ENCODE results near the gene SEC14L2.

SEC14L2 gene

GRCh38 chr22:30356449-30357235 is 40.2 kb upstream of the SEC14L2 start, which contains the start of the genes CCDC157 and SF3A1:
TSS of gene CCDC157 (plus strand) at chr22:30357007. CDS start at chr22:30366001, 8,994 bp downstream.
TSS of gene SF3A1 (minus strand) at chr22:30356894. CDS start at chr22:30356792, 102 bp downstream.
- H4K20me1 ChIP-seq (ENCODE audit: insufficient read depth, low read length), result no peaks in the 10 kb centered on the region
- peak within 1 kb of the TSS; percentile 89 for H3K4me2 ChIP-seq (ENCODE audit: low read length)
- peaks cover 20% of the 10 kb centered on the region for H3K79me2 ChIP-seq (ENCODE audit: insufficient read depth, low read length)
- peak within 1 kb of the TSS; percentile 89 for H3K9ac ChIP-seq (ENCODE audit: low read length)
- no peaks in the 10 kb centered on the region for H3K9me3 ChIP-seq (ENCODE audit: low read length)
- peaks cover 24% of the 10 kb centered on the region for H3K4me1 ChIP-seq (ENCODE audit: insufficient read depth, low read length, severe bottlenecking)
- H3K27ac ChIP-seq (ENCODE audit: low read depth, low read length, poor library complexity, severe bottlenecking), result peak within 1 kb of the TSS; percentile 39
- H2AFZ ChIP-seq (ENCODE audit: low read length), result no peak within 1 kb of the TSS
- no peaks in the 10 kb centered on the region for H3K9me2 ChIP-seq (ENCODE audit: low read depth, low read length)
- no peak for TF ChIP-seq EZH2 (IDR thresholded peaks at IDR 0.05; ENCODE audit: borderline replicate concordance, low read length)
- TF ChIP-seq, protein P1, sequence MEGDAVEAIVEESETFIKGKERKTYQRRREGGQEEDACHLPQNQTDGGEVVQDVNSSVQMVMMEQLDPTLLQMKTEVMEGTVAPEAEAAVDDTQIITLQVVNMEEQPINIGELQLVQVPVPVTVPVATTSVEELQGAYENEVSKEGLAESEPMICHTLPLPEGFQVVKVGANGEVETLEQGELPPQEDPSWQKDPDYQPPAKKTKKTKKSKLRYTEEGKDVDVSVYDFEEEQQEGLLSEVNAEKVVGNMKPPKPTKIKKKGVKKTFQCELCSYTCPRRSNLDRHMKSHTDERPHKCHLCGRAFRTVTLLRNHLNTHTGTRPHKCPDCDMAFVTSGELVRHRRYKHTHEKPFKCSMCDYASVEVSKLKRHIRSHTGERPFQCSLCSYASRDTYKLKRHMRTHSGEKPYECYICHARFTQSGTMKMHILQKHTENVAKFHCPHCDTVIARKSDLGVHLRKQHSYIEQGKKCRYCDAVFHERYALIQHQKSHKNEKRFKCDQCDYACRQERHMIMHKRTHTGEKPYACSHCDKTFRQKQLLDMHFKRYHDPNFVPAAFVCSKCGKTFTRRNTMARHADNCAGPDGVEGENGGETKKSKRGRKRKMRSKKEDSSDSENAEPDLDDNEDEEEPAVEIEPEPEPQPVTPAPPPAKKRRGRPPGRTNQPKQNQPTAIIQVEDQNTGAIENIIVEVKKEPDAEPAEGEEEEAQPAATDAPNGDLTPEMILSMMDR (IDR thresholded peaks at IDR 0.05; ENCODE audit: low read length), result no peak
- no peaks in the 10 kb centered on the region for H3F3A ChIP-seq (ENCODE audit: insufficient read depth, low read length)
- peaks cover 24% of the 10 kb centered on the region for H3K36me3 ChIP-seq (ENCODE audit: insufficient read depth, low read length)
- H3K27me3 ChIP-seq (ENCODE audit: insufficient read depth, low read length), result no peaks in the 10 kb centered on the region
- H3K4me3 ChIP-seq (ENCODE audit: low read depth, low read length, poor library complexity, severe bottlenecking), result peak within 1 kb of the TSS; percentile 85

DNA sequence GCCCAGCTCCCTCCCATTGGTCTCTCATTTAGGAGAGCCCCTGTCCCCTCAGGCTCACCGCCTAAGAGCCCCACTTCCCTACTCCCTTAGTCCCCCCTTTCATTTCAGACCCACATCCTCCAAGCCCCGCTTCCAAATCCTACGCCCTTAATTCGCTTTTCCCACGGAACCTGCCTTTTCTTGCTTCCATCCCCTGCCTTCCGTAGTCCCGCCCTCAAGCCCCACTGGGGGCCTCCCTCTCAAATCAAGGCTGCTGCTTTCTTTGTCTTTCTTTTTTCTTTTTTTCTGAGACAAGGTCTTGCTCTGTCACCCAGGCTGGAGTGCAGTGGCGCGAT is 39.6 kb upstream of the SEC14L2 start:
- Histone ChIP-seq H3K4me1 (ENCODE audit: insufficient read depth, low read length, severe bottlenecking) (peaks cover 24% of the 10 kb centered on the region), H3K9me2 (ENCODE audit: low read depth, low read length) (no peaks in the 10 kb centered on the region), H3K27me3 (ENCODE audit: insufficient read depth, low read length) (no peaks in the 10 kb centered on the region), H4K20me1 (ENCODE audit: insufficient read depth, low read length) (no peaks in the 10 kb centered on the region), H3K4me3 (ENCODE audit: low read depth, low read length, poor library complexity, severe bottlenecking) (peak overlapping the region; percentile 85), H3K4me2 (ENCODE audit: low read length) (peak overlapping the region; percentile 89), H3K9ac (ENCODE audit: low read length) (no peak overlapping the region; the same call in 1 of the 2 replicates), H3K36me3 (ENCODE audit: insufficient read depth, low read length) (peaks cover 18% of the 10 kb centered on the region), H3K79me2 (ENCODE audit: insufficient read depth, low read length) (peaks cover 20% of the 10 kb centered on the region), H2AFZ (ENCODE audit: low read length) (no peak overlapping the region), H3K27ac (ENCODE audit: low read depth, low read length, poor library complexity, severe bottlenecking) (no peak overlapping the region), H3F3A (ENCODE audit: insufficient read depth, low read length) (no peaks in the 10 kb centered on the region), H3K9me3 (ENCODE audit: low read length) (no peaks in the 10 kb centered on the region)
- no peak for TF ChIP-seq EZH2 (IDR thresholded peaks at IDR 0.05; ENCODE audit: borderline replicate concordance, low read length)
- TF ChIP-seq, protein P1 (IDR thresholded peaks at IDR 0.05; ENCODE audit: low read length), result no peak

GRCh38 chr22:30357650-30358215 is 39.1 kb upstream of the SEC14L2 start:
- no peak overlapping the region for H3K27ac ChIP-seq (ENCODE audit: low read depth, low read length, poor library complexity, severe bottlenecking)
- no peak overlapping the region for H2AFZ ChIP-seq (ENCODE audit: low read length)
- no peak overlapping the region for H3K4me3 ChIP-seq (ENCODE audit: low read depth, low read length, poor library complexity, severe bottlenecking)
- H3K4me2 ChIP-seq (ENCODE audit: low read length), result no peak overlapping the region
- no peaks in the 10 kb centered on the region for H3K9me3 ChIP-seq (ENCODE audit: low read length)
- no peaks in the 10 kb centered on the region for H3K9me2 ChIP-seq (ENCODE audit: low read depth, low read length)
- no peak overlapping the region for H3K9ac ChIP-seq (ENCODE audit: low read length)
- no peak for TF ChIP-seq EZH2 (IDR thresholded peaks at IDR 0.05; ENCODE audit: borderline replicate concordance, low read length)
- TF ChIP-seq, protein P1 (IDR thresholded peaks at IDR 0.05; ENCODE audit: low read length), result no peak
- no peaks in the 10 kb centered on the region for H3F3A ChIP-seq (ENCODE audit: insufficient read depth, low read length)
- H3K4me1 ChIP-seq (ENCODE audit: insufficient read depth, low read length, severe bottlenecking), result peaks cover 24% of the 10 kb centered on the region
- H3K36me3 ChIP-seq (ENCODE audit: insufficient read depth, low read length), result peaks cover 13% of the 10 kb centered on the region
- no peaks in the 10 kb centered on the region for H4K20me1 ChIP-seq (ENCODE audit: insufficient read depth, low read length)
- H3K27me3 ChIP-seq (ENCODE audit: insufficient read depth, low read length), result no peaks in the 10 kb centered on the region
- H3K79me2 ChIP-seq (ENCODE audit: insufficient read depth, low read length), result peaks cover 20% of the 10 kb centered on the region
